OCI-LY7 (cell line): ENCODE results near the gene FAM162A.

Experiments used
- CTCF ChIP-seq: fragments of 200-600 bp; sonication (generic); conservative IDR thresholded peaks from 2 replicates; pipeline ENCODE4 v1.5.1; 2014; ENCODE audit warnings: mild to moderate bottlenecking, antibody characterized with exemption, low read length, moderate library complexity, mixed read lengths
- EZH2phosphoT487 ChIP-seq: fragments of 200-600 bp; sonication (generic); IDR thresholded peaks from 2 replicates; pipeline ENCODE4 v1.6.1; 2018; ENCODE audit warnings: low read depth, borderline replicate concordance, mild to moderate bottlenecking, mixed run types, antibody characterized with exemption, low read length, moderate library complexity, mixed read lengths

GRCh38 chr3:122342803-122343202 is 41.2 kb upstream of the FAM162A start:
- TF ChIP-seq CTCF (no peak), EZH2phosphoT487 (no peak)
